Prostate gland (tissue), 2 donors: ENCODE results near the gene PIGU.

ENCODE experiments used
- CTCF ChIP-seq, 4 experiments: fragments of 200-600 bp in 2 of 4; fragments of 450-650 bp in 2 of 4; sonication (generic) in 2 of 4; IDR thresholded peaks; 1 replicate in 3 of 4; 2 replicates in 1 of 4; pipeline ENCODE4 v1.5.1; 2016 to 2019; ENCODE audit warnings: antibody characterized with exemption in 4 of 4, mild to moderate bottlenecking in 2 of 4, moderate library complexity in 2 of 4
- POLR2A ChIP-seq: fragments of 450-650 bp; IDR thresholded peaks from one replicate; pipeline ENCODE4 v1.6.1; 2016; ENCODE audit warnings: antibody characterized with exemption, mild to moderate bottlenecking
- POLR2AphosphoS5 ChIP-seq: sonication (generic); formaldehyde crosslinking; IDR thresholded peaks from one replicate; pipeline ENCODE4 v1.6.1; 2017; ENCODE audit warnings: antibody characterized with exemption

- TF ChIP-seq CTCF (IDR thresholded peaks at IDR 0.05) (no peak), POLR2AphosphoS5 (no peak), POLR2A (no peak)
These were observed 134.5 kb downstream of the PIGU start for GRCh38 chr20:34542439-34542838.
